HG02981 (cell line): Measurements from ENCODE around the gene TNNI2.
"Not testable (repeated sequence)": the region's sequence is repeated elsewhere in the genome, so short reads cannot be mapped to it uniquely, and the experiment has no call there.

Source experiments
- ATAC-seq: cut with Tn5 transposase; IDR thresholded peaks from one replicate; pipeline ENCODE4 v1.9.1; 2021; ENCODE audit warnings: mild to moderate bottlenecking, moderate library complexity; ENCODE audit not compliant: unreplicated experiment

Gene TNNI2

GRCh38 chr11:1882265-1883238, 43.8 kb downstream of the TNNI2 start:
- ATAC-seq, result peak; percentile 58

GRCh38 chr11:1883346-1884302, 44.8 kb downstream of the TNNI2 start:
- ATAC-seq, result no peak

GRCh38 chr11:1884303-1884700, 45.5 kb downstream of the TNNI2 start:
- ATAC-seq, result no peak

- not testable (repeated sequence) for ATAC-seq
Observed at GRCh38 chr11:1886551-1886950, 47.8 kb downstream of the TNNI2 start.

GRCh38 chr11:1887451-1888346, 48.9 kb downstream of the TNNI2 start:
- ATAC-seq, result no peak

GRCh38 chr11:1888347-1888753, 49.6 kb downstream of the TNNI2 start:
- ATAC-seq, result no peak

- no peak for ATAC-seq
Observed at GRCh38 chr11:1888811-1889210, 50.0 kb downstream of the TNNI2 start.

GRCh38 chr11:1889224-1889930, 50.6 kb downstream of the TNNI2 start:
- ATAC-seq, result no peak

- no peak for ATAC-seq
Observed at GRCh38 chr11:1889941-1890855, 51.4 kb downstream of the TNNI2 start.
